Activated T-helper 2 cell treated with anti-CD3 and anti-CD28 coated beads, Interferon-gamma antibody, Interleukin-2, Interleukin-4, amounts not matched to agents 10 μg/mL and 5 μg/mL and 100 μg/mL, durations not matched to agents 14 hours and 24 hours and 36 hours (primary cell): ENCODE results near the gene SLC9A3. TPM values are rescaled to one million over a fixed set of nuclear protein-coding genes. Genes with fewer than 3 reads are reported as not detected.

ENCODE experiments used
- DNase-seq: peaks from one replicate; pipeline ENCODE4 v3.0.0; 2021; ENCODE audit warnings: low spot score
- H3K27ac Mint-ChIP-seq: one replicate; pipeline ENCODE4 v1.8.0; 2021; ENCODE audit warnings: mixed read lengths
- H3K27me3 Mint-ChIP-seq: one replicate; pipeline ENCODE4 v1.8.0; 2021; ENCODE audit warnings: low read depth, mixed read lengths
- H3K36me3 Mint-ChIP-seq: one replicate; pipeline ENCODE4 v1.8.0; 2021; ENCODE audit warnings: low read depth, mixed read lengths
- H3K4me1 Mint-ChIP-seq: one replicate; pipeline ENCODE4 v1.8.0; 2021; ENCODE audit warnings: low read depth, mixed read lengths
- H3K4me3 Mint-ChIP-seq: one replicate; pipeline ENCODE4 v1.8.0; 2021; ENCODE audit warnings: low read depth, mild to moderate bottlenecking, moderate library complexity, mixed read lengths
- H3K9me3 Mint-ChIP-seq: one replicate; pipeline ENCODE4 v1.8.0; 2021; ENCODE audit warnings: mixed read lengths
- intact Hi-C: fragments of 100-400 bp; cut with micrococcal nuclease; formaldehyde crosslinking; loops from one replicate; pipeline ENCODE4 v1.15.1; 2023
- total RNA-seq: library from RNA; stranded (reverse); gene quantifications from 2 replicates; pipeline ENCODE4 v1.2.3, GENCODE V29; 2022

The SLC9A3 gene
- total RNA-seq, 1 donor from 2014 or later, result 2.4 TPM

GRCh38 chr5:540906-541538, 16.8 kb upstream of the SLC9A3 start:
- H3K4me1 Mint-ChIP-seq, result peaks cover 14% of the 10 kb centered on the region
- DNase-seq, result no peak
- H3K4me3 Mint-ChIP-seq, result no peak overlapping the region
- intact Hi-C loops, result no loop called here
- no peaks in the 10 kb centered on the region for H3K9me3 Mint-ChIP-seq
- H3K36me3 Mint-ChIP-seq, result no peaks in the 10 kb centered on the region
- no peak overlapping the region for H3K27ac Mint-ChIP-seq
- H3K27me3 Mint-ChIP-seq, result peaks cover 6% of the 10 kb centered on the region

GRCh38 chr5:540071-540905, 16.0 kb upstream of the SLC9A3 start:
- Mint-ChIP-seq H3K27ac (no peak overlapping the region), H3K27me3 (peaks cover 6% of the 10 kb centered on the region)
- intact Hi-C loops, result no loop called here

GRCh38 chr5:539469-540070, 15.3 kb upstream of the SLC9A3 start:
- Mint-ChIP-seq H3K4me3 (no peak overlapping the region), H3K9me3 (no peaks in the 10 kb centered on the region), H3K27me3 (peaks cover 6% of the 10 kb centered on the region), H3K27ac (no peak overlapping the region), H3K36me3 (no peaks in the 10 kb centered on the region), H3K4me1 (peaks cover 12% of the 10 kb centered on the region)
- DNase-seq, result no peak
- intact Hi-C loops, result no loop called here

More at GRCh38 chr5:540071-540905, 16.0 kb upstream of the SLC9A3 start:
- H3K4me3 Mint-ChIP-seq, result no peak overlapping the region
- no peaks in the 10 kb centered on the region for H3K36me3 Mint-ChIP-seq
- no peak for DNase-seq
- H3K4me1 Mint-ChIP-seq, result peaks cover 14% of the 10 kb centered on the region
- no peaks in the 10 kb centered on the region for H3K9me3 Mint-ChIP-seq

GRCh38 chr5:538801-539468, 14.7 kb upstream of the SLC9A3 start:
- Mint-ChIP-seq H3K36me3 (no peaks in the 10 kb centered on the region), H3K27ac (no peak overlapping the region), H3K4me1 (peaks cover 9% of the 10 kb centered on the region), H3K27me3 (peaks cover 6% of the 10 kb centered on the region), H3K9me3 (no peaks in the 10 kb centered on the region), H3K4me3 (no peak overlapping the region)
- no peak for DNase-seq
- intact Hi-C loops, result no loop called here

- intact Hi-C loops, result no loop called here
- Mint-ChIP-seq H3K4me1 (peaks cover 3% of the 10 kb centered on the region), H3K9me3 (no peaks in the 10 kb centered on the region), H3K27me3 (peaks cover 6% of the 10 kb centered on the region), H3K27ac (no peak overlapping the region), H3K4me3 (no peak overlapping the region), H3K36me3 (no peaks in the 10 kb centered on the region)
- DNase-seq, result no peak
Observed at GRCh38 chr5:538271-538771, 14.1 kb upstream of the SLC9A3 start.

- no peak for DNase-seq
- no peak overlapping the region for H3K4me3 Mint-ChIP-seq
- intact Hi-C loops, result no loop called here
- H3K4me1 Mint-ChIP-seq, result no peaks in the 10 kb centered on the region
- H3K36me3 Mint-ChIP-seq, result no peaks in the 10 kb centered on the region
- H3K27me3 Mint-ChIP-seq, result peaks cover 6% of the 10 kb centered on the region
- H3K27ac Mint-ChIP-seq, result no peak overlapping the region
- H3K9me3 Mint-ChIP-seq, result no peaks in the 10 kb centered on the region
Observed at GRCh38 chr5:537621-538071, 13.4 kb upstream of the SLC9A3 start.

GRCh38 chr5:537098-537497, 12.8 kb upstream of the SLC9A3 start:
- intact Hi-C loops, result no loop called here

GRCh38 chr5:535846-536698, 11.8 kb upstream of the SLC9A3 start:
- intact Hi-C loops, result no loop called here
- Mint-ChIP-seq H3K27ac (no peak overlapping the region), H3K27me3 (peaks cover 12% of the 10 kb centered on the region), H3K4me1 (no peaks in the 10 kb centered on the region), H3K4me3 (no peak overlapping the region), H3K9me3 (no peaks in the 10 kb centered on the region), H3K36me3 (no peaks in the 10 kb centered on the region)
- DNase-seq, result no peak

More at GRCh38 chr5:537098-537497, 12.8 kb upstream of the SLC9A3 start:
- no peaks in the 10 kb centered on the region for H3K4me1 Mint-ChIP-seq
- no peaks in the 10 kb centered on the region for H3K9me3 Mint-ChIP-seq
- H3K27ac Mint-ChIP-seq, result no peak overlapping the region
- no peaks in the 10 kb centered on the region for H3K36me3 Mint-ChIP-seq
- H3K4me3 Mint-ChIP-seq, result no peak overlapping the region
- no peak for DNase-seq
- peaks cover 6% of the 10 kb centered on the region for H3K27me3 Mint-ChIP-seq

- no peaks in the 10 kb centered on the region for H3K9me3 Mint-ChIP-seq
- DNase-seq, result no peak
- intact Hi-C loops, result no loop called here
- H3K36me3 Mint-ChIP-seq, result no peaks in the 10 kb centered on the region
- no peak overlapping the region for H3K4me3 Mint-ChIP-seq
- no peak overlapping the region for H3K27ac Mint-ChIP-seq
- peaks cover 14% of the 10 kb centered on the region for H3K27me3 Mint-ChIP-seq
- H3K4me1 Mint-ChIP-seq, result peaks cover 2% of the 10 kb centered on the region
Observed at GRCh38 chr5:534743-535671, 10.8 kb upstream of the SLC9A3 start.

GRCh38 chr5:533955-534742, 9.9 kb upstream of the SLC9A3 start:
- peaks cover 8% of the 10 kb centered on the region for H3K4me1 Mint-ChIP-seq
- H3K9me3 Mint-ChIP-seq, result no peaks in the 10 kb centered on the region
- H3K27me3 Mint-ChIP-seq, result peaks cover 20% of the 10 kb centered on the region

More at GRCh38 chr5:533955-534742, 9.9 kb upstream of the SLC9A3 start:
- intact Hi-C loops, result no loop called here
- no peak for DNase-seq
- Mint-ChIP-seq H3K27ac (no peak overlapping the region), H3K4me3 (no peak overlapping the region), H3K36me3 (no peaks in the 10 kb centered on the region)
